HG03575 (cell line): Measurements from ENCODE around the gene SMG6.

Experiments
- ATAC-seq: cut with Tn5 transposase; IDR thresholded peaks from one replicate; pipeline ENCODE4 v1.9.1; 2021; ENCODE audit not compliant: unreplicated experiment, insufficient number of reproducible peaks, low FRiP score; ENCODE audit errors: extremely low read depth

Gene SMG6

GRCh38 chr17:2051061-2051932, 252.3 kb downstream of the SMG6 start:
- no peak for ATAC-seq

- no peak for ATAC-seq
These were observed 253.1 kb downstream of the SMG6 start for GRCh38 chr17:2050300-2051060.

- ATAC-seq, result no peak
These were observed 254.0 kb downstream of the SMG6 start for GRCh38 chr17:2049333-2050299.

DNA sequence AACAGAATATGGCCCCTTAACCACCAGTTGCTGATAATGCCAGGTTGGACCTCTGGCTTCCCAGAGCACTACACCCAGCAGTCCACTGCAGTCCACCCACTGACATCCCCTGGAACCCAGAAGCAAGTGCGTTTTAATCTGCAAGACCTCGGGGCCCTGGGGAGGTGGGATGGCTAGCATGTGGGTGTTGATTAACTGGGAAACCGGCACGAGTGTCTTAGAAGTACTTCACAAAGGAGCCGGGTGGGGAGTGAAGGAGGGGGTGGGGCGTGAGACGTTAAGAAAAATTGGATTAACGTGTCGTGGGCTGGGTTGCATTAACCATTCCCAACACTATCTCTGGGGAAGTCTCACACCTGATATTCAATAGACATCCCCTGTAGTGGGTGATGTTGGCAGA, 254.8 kb downstream of the SMG6 start:
- no peak for ATAC-seq

DNA sequence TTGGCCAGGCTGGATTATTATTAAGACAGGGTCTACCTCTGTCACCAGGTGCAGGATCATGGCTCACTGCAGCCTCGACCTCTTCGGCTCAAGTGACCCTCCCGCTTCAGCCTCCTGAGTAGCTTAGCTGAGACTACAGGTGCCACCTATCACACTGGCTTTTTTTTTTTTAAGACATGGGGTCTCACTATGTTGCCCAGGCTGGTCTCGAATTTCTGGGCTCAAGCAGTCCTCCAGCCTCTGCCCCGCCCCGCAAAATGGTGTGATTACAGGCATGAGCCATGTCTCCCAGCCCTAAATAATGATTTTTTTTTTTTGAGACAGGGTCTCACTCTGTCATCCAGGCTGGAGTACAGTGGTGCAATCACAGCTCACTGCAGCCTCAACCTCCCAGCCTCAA, 256.0 kb downstream of the SMG6 start:
- ATAC-seq, result no peak

DNA sequence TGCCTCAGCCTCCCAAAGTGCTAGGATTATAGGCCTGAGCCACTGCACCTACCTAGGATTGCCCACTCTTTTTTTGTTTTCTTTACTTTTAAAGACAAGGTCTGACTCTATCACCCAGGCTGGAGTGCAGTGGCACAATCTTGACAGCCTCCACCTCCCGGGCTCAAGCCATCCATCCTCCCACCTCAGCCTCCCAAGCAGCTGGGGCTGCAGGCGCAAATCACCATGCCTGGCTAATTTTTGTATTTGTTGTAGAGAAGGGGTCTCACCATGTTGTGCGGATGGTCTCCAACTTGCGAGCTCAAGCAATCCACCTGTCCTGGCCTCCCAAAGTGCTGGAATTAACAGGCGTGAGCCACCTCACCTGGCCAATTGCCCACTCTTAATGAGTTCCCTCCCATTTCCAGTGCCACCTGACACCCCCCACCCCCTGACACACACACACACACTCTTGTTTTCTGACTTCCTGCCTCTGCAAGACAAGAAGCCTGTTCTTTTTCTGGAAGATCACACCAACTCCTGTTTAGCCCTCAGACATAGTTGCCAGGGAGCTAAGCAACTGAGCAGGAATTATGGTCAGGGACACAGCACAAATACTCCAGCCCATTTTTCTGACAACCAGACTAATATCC, 259.2 kb downstream of the SMG6 start:
- no peak for ATAC-seq

- ATAC-seq, result no peak
These were observed 259.8 kb downstream of the SMG6 start for GRCh38 chr17:2043785-2044184.

- no peak for ATAC-seq
These were observed 260.7 kb downstream of the SMG6 start for GRCh38 chr17:2042933-2043332.

- no peak for ATAC-seq
These were observed 261.2 kb downstream of the SMG6 start for GRCh38 chr17:2042390-2042847.

DNA sequence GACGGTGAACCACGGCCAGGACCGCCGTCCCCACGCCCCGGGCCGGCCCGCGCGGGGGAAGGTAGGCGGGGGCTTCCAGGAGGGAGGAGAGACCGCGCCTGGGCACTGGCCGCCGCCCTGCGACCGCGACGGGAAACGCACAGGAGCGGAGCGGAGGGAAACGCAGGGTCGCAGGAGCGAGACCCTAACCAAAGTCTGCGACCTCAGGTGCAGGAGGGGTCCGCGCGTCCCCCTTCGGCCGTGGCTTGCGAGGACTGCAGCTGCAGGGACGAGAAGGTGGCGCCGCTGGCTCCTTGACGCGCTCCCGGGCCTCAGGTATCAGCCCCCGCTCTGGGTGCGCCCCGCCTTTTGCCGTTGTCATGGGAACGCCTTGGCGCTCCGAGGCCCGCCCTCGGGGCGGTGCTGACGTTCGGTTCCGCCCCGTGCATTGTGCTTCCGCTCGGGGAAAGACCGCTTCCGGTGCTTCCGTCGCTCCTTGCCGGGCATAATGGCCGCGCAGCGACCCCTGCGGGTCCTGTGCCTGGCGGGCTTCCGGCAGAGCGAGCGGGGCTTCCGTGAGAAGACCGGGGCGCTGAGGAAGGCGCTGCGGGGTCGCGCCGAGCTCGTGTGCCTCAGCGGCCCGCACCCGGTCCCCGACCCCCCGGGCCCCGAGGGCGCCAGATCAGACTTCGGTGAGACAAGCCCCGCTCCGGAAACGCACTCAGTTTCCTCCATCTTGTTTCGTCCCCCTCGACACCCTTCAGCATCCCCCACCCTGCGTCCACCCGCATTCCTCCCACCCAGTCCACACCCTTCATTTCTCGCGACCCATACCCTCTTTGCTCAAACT, 261.8 kb downstream of the SMG6 start, which contains the start of gene OVCA2:
OVCA2 (plus strand) TSS at position 462 of the 829 bp plus-strand sequence; CDS start at position 488, 26 bp downstream.
- no peak for ATAC-seq

DNA sequence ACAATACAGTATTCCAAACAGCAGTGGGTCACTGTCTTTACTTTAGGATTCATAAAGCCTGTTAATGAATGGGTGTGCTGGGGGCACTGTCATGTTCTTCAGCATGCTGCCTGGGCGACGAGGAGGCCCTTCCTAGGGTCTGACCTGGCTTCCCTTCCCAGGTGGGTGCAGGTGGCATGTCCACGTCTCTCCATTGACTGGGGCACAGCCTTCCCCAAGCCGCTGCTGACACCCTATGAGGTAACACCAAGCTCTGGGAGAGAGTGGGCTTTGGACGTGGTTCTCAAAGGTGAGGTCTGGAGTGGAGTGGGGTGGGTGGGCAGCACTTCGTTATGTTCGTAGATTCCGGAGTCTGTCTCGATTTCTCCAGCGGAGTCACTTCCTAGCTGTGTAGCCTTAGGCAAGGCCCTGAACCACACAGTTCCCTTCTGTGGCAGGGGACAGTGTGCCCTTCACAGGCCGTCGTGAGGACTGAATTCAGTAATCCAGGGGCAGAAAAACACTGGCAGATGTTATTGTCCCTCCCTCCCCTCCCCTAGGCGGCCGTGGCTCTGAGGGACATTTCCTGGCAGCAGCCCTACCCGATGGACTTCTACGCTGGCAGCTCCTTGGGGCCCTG, 262.5 kb downstream of the SMG6 start:
- no peak for ATAC-seq

- no peak for ATAC-seq
These were observed 263.3 kb downstream of the SMG6 start for GRCh38 chr17:2040219-2040827.

DNA sequence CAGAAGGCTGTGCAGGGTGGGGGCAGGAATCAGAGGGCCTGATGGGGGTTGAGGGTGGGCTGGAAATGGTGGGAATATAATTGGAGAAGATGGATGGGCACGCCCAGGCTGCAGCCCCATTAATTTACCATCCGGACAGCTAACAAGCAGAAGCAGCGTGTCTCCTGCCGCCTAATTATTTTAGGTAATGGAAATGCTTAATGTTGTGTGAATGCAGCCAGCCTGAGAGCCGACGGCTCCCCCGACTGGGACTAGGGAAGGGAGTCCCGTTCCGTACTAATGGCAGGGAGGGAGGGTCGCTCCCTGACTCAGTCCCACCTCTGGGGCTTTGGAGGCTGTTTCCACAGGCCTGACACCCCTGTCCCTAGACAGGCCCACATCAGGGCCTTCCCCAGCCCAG, 266.4 kb downstream of the SMG6 start:
- no peak for ATAC-seq

DNA sequence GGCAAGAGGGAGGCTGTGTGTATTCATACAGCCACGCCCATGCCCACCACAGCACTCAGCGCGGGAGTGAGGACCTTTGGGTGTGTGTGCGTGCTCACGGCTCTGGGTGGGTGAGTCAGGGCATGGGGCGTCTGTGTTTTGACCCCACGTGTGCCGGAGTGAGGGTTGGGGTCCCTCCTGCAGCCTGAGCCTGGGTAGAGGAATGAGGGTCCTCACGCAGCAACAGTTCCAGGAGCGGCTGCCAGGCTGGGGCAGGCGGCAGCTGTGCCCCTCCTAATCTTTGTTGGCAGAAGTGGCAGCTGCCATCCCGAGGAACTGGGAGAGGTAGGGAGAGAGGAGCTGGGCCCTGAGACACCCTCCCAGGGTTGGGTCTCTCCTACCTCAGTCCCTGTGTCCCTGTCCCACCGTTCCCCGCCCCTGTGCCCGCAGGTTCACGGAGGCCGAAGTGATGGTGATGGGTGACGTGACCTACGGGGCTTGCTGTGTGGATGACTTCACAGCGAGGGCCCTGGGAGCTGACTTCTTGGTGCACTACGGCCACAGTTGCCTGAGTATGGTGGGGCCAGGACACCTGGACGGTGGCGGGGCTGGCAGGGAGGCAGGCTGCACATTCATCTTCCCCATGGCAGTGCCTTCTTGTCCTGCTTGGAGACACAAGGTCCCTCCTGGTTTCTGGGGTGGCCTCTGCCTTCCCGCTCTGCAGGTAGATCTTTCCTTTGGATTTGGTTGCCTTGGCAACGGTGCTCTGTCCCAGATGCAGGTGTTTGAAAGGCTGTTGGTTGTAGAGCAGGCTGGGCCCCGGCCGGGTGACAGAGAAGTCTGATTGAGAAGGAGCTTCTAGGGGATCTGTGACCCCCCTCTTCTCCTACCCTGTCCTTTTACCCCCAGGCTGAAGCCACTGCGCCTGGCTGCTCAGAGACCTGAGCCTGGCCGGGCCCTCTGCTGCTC, 267.8 kb downstream of the SMG6 start:
- no peak for ATAC-seq

- ATAC-seq, result no peak
These were observed 268.6 kb downstream of the SMG6 start for GRCh38 chr17:2034806-2035540.
